DND-41 (cell line): ENCODE measurements around the gene KIAA1671.

Experiments
- ATAC-seq: fragments of 200-7000 bp; cut with Tn5 transposase; 3 replicates; pipeline ENCODE4 v1.9.1; 2021; ENCODE audit warnings: low read depth; ENCODE audit not compliant: insufficient read depth
- DNase-seq: peaks from one replicate; pipeline ENCODE4 v3.0.0-alpha.2; 2020
- H2AFZ ChIP-seq: 2 replicates; pipeline ENCODE4 v1.6.0; 2012; ENCODE audit warnings: low read depth, low read length
- H3K27ac ChIP-seq: 2 replicates; pipeline ENCODE4 v1.5.1; 2012; ENCODE audit warnings: low read length, inconsistent platforms
- H3K27me3 ChIP-seq: fragments of 200-600 bp; sonication (generic); 2 replicates; pipeline ENCODE4 v1.6.0; 2012; ENCODE audit warnings: low read length, mild to moderate bottlenecking, inconsistent platforms; ENCODE audit not compliant: insufficient read depth, poor library complexity
- H3K36me3 ChIP-seq: 2 replicates; pipeline ENCODE4 v1.5.1; 2012; ENCODE audit warnings: low read length, inconsistent platforms; ENCODE audit not compliant: insufficient read depth
- H3K4me1 ChIP-seq: 2 replicates; pipeline ENCODE4 v1.5.1; 2012; ENCODE audit warnings: mild to moderate bottlenecking, low read length; ENCODE audit not compliant: insufficient read depth
- H3K4me2 ChIP-seq: 2 replicates; pipeline ENCODE4 v1.6.0; 2012; ENCODE audit warnings: mild to moderate bottlenecking, moderate library complexity, low read length, inconsistent platforms; ENCODE audit not compliant: insufficient read depth
- H3K4me3 ChIP-seq, 2 experiments: fragments of 200-600 bp in 1 of 2; shearing (Covaris generic) in 1 of 2; 2 replicates each; pipeline ENCODE4 v1.5.1; 2012 to 2016; ENCODE audit warnings: inconsistent platforms in 2 of 2, low read length in 2 of 2, mild to moderate bottlenecking in 2 of 2, low read depth in 1 of 2, moderate library complexity in 1 of 2
- H3K79me2 ChIP-seq: 2 replicates; pipeline ENCODE4 v1.6.0; 2012; ENCODE audit warnings: low read length, inconsistent platforms; ENCODE audit not compliant: insufficient read depth
- H3K9ac ChIP-seq: 2 replicates; pipeline ENCODE4 v1.6.0; 2012; ENCODE audit warnings: low read depth, mild to moderate bottlenecking, inconsistent platforms, low read length, moderate library complexity
- H3K9me3 ChIP-seq: 2 replicates; pipeline ENCODE4 v1.5.1; 2012; ENCODE audit warnings: low read length, moderate library complexity, mild to moderate bottlenecking, inconsistent platforms; ENCODE audit not compliant: insufficient read depth, severe bottlenecking
- H4K20me1 ChIP-seq: 2 replicates; pipeline ENCODE4 v1.6.0; 2012; ENCODE audit warnings: low read length; ENCODE audit not compliant: insufficient read depth
- EZH2 ChIP-seq: IDR thresholded peaks from 3 replicates; pipeline ENCODE4 v1.6.1; 2012; ENCODE audit warnings: borderline replicate concordance, low read depth, mild to moderate bottlenecking, moderate library complexity, low read length, inconsistent platforms; ENCODE audit not compliant: severe bottlenecking
- TF ChIP-seq, protein P1 (sequence below): IDR thresholded peaks from 2 replicates; pipeline ENCODE4 v1.5.1; 2012; ENCODE audit warnings: borderline replicate concordance, low read length, moderate library complexity, mild to moderate bottlenecking; ENCODE audit not compliant: poor library complexity, severe bottlenecking; ENCODE audit errors: extremely low read depth

KIAA1671 gene

DNA sequence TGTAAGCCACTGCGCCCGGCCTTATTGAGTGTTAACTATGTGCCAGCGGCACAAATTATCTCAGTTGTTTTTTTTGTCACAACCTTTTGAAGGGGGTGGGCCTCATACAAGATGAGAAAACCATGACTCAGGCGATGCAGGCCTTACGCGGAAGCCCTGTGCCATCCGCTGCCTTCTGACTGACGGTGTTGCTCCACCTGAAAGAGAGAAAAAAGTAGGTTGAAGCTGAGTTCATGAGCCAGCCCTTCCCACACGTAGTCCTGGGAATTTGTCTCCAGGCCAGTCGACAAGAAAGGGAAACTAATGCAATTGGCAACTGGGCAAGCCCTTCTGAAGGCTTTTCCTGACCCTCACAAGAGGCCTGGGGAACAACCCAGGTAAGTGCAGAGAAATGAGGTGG lies 150.2 kb downstream of the KIAA1671 start:
- ATAC-seq (no peak), DNase-seq (no peak)
- H3K79me2 ChIP-seq: no peaks in the 10 kb centered on the region
- H3K27ac ChIP-seq: no peak overlapping the region
- H4K20me1 ChIP-seq: no peaks in the 10 kb centered on the region; the same call in 1 of the 2 replicates
- TF ChIP-seq, protein P1, sequence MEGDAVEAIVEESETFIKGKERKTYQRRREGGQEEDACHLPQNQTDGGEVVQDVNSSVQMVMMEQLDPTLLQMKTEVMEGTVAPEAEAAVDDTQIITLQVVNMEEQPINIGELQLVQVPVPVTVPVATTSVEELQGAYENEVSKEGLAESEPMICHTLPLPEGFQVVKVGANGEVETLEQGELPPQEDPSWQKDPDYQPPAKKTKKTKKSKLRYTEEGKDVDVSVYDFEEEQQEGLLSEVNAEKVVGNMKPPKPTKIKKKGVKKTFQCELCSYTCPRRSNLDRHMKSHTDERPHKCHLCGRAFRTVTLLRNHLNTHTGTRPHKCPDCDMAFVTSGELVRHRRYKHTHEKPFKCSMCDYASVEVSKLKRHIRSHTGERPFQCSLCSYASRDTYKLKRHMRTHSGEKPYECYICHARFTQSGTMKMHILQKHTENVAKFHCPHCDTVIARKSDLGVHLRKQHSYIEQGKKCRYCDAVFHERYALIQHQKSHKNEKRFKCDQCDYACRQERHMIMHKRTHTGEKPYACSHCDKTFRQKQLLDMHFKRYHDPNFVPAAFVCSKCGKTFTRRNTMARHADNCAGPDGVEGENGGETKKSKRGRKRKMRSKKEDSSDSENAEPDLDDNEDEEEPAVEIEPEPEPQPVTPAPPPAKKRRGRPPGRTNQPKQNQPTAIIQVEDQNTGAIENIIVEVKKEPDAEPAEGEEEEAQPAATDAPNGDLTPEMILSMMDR: no peak
- TF ChIP-seq EZH2: no peak
- no peak overlapping the region for H2AFZ ChIP-seq
- H3K27me3 ChIP-seq: no peaks in the 10 kb centered on the region
- no peak overlapping the region for H3K9ac ChIP-seq
- H3K4me1 ChIP-seq: no peaks in the 10 kb centered on the region
- no peaks in the 10 kb centered on the region for H3K9me3 ChIP-seq
- no peaks in the 10 kb centered on the region for H3K36me3 ChIP-seq
- no peak overlapping the region for H3K4me3 ChIP-seq
- H3K4me2 ChIP-seq: no peak overlapping the region

- Histone ChIP-seq H3K27me3 (no peaks in the 10 kb centered on the region), H4K20me1 (no peaks in the 10 kb centered on the region; the same call in 1 of the 2 replicates), H3K4me3 (no peak overlapping the region), H3K9me3 (no peaks in the 10 kb centered on the region), H3K9ac (no peak overlapping the region), H3K27ac (no peak overlapping the region), H3K36me3 (no peaks in the 10 kb centered on the region), H3K79me2 (no peaks in the 10 kb centered on the region), H3K4me2 (no peak overlapping the region), H2AFZ (no peak overlapping the region), H3K4me1 (no peaks in the 10 kb centered on the region)
- DNase-seq: no peak
- ATAC-seq: no peak
- TF ChIP-seq EZH2: no peak
- TF ChIP-seq, protein P1: no peak
Measured at GRCh38 chr22:25104367-25104766, 151.9 kb downstream of the KIAA1671 start.

DNA sequence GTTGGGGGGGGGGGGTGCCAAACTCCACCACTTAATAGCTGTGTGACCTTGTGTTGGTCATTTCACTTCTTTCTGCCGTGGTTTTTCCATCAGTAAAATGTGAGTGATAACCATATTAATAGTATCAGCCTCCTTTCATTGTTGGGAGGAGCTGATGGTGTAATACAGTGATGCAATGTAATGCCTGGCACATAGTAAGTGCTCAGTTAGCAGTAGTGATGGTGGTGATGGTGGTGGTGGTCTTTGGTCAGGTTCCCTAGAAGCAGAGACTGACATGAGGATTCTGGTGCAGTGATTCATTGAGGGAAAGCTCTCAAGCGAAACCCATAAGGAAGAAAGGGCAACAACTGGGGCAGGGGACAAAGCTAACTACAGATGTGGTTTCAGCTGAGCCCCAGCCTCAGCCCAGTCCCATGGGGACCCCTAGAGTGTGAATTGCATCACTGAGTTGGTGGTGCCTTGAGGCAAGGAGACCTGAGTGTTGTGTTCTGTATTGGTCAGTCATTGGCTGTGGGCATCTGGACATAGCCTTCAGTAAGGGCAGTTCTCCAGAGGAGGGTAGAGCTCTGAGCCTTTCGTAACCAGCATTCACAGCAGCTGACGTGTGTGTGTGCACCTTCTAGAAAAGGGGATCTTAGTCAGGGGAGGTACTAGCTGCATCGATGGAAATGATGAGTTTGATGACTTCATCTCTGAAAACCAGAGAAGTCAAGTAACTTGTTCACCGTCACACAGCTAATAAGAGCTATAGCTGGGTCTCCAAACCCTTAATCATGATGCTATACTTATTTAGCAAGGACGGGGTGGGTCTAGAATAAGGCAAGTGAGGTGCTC lies 153.5 kb downstream of the KIAA1671 start:
- no peaks in the 10 kb centered on the region for H3K79me2 ChIP-seq
- TF ChIP-seq EZH2: no peak
- TF ChIP-seq, protein P1: no peak
- H3K4me2 ChIP-seq: no peak overlapping the region
- H2AFZ ChIP-seq: no peak overlapping the region
- DNase-seq (no peak), ATAC-seq (no peak)
- no peak overlapping the region for H3K4me3 ChIP-seq
- H3K27me3 ChIP-seq: peaks cover 9% of the 10 kb centered on the region
- H3K27ac ChIP-seq: no peak overlapping the region
- peaks cover 6% of the 10 kb centered on the region for H3K4me1 ChIP-seq
- H4K20me1 ChIP-seq: peaks cover 6% of the 10 kb centered on the region
- no peaks in the 10 kb centered on the region for H3K9me3 ChIP-seq
- H3K36me3 ChIP-seq: no peaks in the 10 kb centered on the region
- H3K9ac ChIP-seq: no peak overlapping the region
